LNCAP (cell line): ENCODE results near the gene ADAMTS18.

Experiments used
- CTCF ChIP-seq: fragments of 450-650 bp; IDR thresholded peaks from 2 replicates; pipeline ENCODE4 v1.5.1; 2017; ENCODE audit warnings: mild to moderate bottlenecking

ADAMTS18 gene

GRCh38 chr16:77277141-77277540, 157.7 kb downstream of the ADAMTS18 start:
- TF ChIP-seq CTCF = no peak

GRCh38 chr16:77276661-77277060, 158.2 kb downstream of the ADAMTS18 start:
- TF ChIP-seq CTCF = no peak

DNA sequence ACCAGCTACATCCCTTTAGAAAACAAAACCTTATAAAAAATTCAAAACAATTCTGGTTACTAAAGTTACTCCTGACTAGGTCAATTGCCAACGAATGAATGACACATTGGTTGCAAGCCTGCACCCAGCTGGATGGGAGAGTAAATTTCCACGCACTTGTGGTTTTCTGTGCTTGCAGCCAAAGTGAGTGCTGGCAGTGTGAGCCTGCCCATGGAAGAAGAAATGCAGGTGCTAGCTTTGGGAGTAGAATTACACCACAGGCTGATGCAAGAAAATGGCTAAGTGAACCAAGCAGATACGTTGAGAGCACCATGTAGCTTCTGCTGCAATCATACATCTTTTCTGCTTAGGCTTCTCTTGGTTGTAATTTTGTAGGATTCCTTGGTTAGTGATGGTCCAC, 161.0 kb downstream of the ADAMTS18 start:
- no peak for TF ChIP-seq CTCF

DNA sequence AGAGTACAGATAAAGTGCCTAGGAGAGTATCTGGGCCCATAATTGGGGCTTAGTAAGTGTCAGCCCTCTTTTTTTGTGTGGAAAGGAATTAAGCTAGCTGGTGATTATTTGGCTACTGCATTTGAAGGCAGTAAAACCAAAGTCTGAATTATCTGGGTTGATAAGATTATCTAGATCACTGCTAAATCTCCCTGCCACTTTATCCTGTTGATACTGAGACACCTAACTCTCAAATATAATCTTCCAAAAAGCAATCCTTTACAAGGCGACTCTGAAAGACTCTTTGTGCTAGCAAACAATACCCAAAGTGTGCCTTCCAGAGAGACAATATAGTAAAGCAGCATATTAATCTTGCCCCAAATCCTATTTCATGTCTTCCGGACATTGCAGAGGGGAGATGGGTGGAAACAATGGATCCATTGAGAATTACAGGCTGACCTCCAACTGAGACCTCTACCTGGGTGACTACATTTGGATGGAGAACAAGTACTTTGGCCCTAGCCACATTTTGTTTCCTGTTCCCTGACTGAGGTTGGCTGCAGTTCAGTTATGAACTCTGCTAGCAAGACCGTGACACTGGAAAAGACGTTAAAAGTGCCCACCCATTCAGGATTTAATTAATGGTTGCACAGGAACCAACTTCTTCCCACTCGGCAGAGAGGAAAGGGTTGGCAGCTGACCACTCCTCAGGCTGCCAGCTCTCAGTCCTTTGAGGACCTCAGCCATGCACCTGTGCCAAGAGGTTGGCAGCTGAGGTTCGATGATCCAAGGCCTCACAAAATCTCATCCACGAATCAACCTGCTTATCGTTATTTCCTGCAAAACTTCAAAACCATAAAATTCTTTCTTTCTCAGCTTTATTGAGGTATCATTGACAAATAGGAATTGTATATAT, 163.1 kb downstream of the ADAMTS18 start:
- TF ChIP-seq CTCF = no peak

DNA sequence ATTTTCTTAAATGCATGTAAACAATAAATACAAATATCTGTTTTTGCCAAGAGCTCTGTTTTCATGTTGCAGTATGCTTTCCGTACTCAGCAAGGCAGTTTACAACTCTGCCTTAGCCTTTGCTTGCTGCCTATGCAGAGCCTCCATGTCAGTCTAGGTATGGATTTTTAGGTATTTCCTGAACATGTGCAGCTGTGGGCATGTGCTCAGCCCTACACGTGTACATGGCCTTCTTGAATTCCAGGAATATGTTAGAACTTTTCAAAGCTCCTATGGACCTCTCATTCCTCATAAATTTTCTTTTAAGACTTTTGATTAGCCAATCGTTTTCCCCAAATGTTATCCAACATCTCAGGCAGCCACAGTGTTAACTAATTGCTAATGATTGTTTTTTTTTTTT, 171.9 kb downstream of the ADAMTS18 start:
- TF ChIP-seq CTCF = no peak

- no peak for TF ChIP-seq CTCF
Measured at GRCh38 chr16:77250400-77250799, 184.4 kb downstream of the ADAMTS18 start.

- TF ChIP-seq CTCF = no peak
Measured at GRCh38 chr16:77246150-77246549, 188.7 kb downstream of the ADAMTS18 start.
